HuH-7 (cell line): ENCODE results near the gene KLLN.
"Not testable (repeated sequence)": the region's sequence is repeated elsewhere in the genome, so short reads cannot be mapped to it uniquely, and the experiment has no call there.

Experiments
- DNase-seq: peaks from one replicate; pipeline ENCODE4 v3.0.0; 2011; ENCODE audit warnings: low spot score

The KLLN gene

GRCh38 chr10:87866412-87866974 is 3.2 kb upstream of the KLLN start:
- no peak for DNase-seq

- no peak for DNase-seq
Measured at GRCh38 chr10:87865241-87865881, 2.0 kb upstream of the KLLN start.

- DNase-seq = no peak
Measured at GRCh38 chr10:87864496-87865059, 1.2 kb upstream of the KLLN start.

DNA sequence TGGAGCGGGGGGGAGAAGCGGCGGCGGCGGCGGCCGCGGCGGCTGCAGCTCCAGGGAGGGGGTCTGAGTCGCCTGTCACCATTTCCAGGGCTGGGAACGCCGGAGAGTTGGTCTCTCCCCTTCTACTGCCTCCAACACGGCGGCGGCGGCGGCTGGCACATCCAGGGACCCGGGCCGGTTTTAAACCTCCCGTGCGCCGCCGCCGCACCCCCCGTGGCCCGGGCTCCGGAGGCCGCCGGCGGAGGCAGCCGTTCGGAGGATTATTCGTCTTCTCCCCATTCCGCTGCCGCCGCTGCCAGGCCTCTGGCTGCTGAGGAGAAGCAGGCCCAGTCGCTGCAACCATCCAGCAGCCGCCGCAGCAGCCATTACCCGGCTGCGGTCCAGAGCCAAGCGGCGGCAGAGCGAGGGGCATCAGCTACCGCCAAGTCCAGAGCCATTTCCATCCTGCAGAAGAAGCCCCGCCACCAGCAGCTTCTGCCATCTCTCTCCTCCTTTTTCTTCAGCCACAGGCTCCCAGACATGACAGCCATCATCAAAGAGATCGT is 690 bp upstream of the KLLN start:
- DNase-seq = not testable (repeated sequence)

GRCh38 chr10:87862679-87863052 is 667 bp downstream of the KLLN start:
- DNase-seq = no peak

DNA sequence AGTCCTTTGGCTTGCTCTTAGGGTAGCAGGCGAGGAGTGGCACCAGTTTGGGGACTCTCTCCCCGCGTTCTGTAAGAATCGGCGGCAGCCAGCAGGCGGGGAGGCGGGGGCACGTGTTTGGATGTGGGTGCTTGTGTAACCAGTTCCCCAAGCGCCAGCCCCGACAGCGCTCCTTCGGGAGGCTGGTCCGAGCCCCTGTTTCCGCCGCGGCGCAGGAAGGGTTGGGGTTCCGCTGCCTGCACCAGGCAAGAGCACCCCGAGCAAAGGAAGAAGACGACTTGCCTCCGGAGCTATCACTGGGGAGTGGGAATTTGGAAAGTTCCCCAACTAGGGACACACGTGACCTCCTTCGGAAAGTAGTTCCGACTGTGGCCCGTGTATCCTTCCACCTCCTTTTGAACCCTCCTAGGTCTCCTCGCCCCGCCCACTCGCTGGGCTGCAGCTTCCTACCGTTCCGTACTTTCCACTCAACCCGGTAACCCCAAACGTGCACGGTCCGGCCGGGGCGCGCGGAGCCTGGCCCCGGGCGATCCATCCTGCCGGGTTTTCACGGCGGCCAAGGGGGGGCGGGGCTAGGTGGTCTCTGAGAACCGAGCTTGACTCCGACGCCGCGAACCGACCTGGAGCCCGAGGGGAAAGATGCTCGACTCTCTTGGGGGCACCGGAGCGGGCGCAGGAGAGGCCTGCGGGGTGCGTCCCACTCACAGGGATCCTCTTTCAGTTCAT is 1.2 kb downstream of the KLLN start:
- DNase-seq = peak; percentile 77

GRCh38 chr10:87861566-87861952 is 1.8 kb downstream of the KLLN start:
- peak; percentile 66 for DNase-seq

DNA sequence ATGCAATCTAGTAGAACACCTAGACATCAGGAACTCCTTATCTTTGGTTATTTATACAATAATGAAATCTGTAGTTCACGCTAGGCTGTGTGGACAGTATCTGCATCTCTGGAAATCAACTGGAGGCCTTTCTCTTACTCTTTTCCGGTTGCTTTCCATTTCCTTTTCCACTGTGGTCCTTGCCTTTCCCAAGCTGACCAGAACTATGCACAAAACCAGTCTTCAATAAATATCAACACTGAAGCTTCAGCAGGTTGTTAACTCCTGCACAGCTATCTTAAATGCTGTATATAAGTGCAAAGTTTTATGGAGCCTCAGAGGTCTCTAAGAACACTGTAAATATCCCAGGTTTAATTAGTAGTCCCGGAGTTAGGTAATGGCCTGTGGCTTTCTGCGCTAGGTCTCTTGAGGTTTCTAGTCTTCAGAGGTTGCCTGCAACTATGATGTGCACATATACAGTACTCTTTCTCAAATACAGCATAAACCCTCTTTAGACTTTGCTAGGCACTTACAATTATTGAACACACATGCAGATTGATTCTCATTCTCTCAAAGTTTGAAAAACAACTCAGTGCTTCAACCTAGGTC is 2.4 kb downstream of the KLLN start:
- no peak for DNase-seq

- DNase-seq = peak; percentile 36
Measured at GRCh38 chr10:87860156-87860795, 3.1 kb downstream of the KLLN start.

GRCh38 chr10:87855665-87856064 is 7.7 kb downstream of the KLLN start:
- DNase-seq = not testable (repeated sequence)

GRCh38 chr10:87855247-87855646 is 8.1 kb downstream of the KLLN start:
- DNase-seq = not testable (repeated sequence)

DNA sequence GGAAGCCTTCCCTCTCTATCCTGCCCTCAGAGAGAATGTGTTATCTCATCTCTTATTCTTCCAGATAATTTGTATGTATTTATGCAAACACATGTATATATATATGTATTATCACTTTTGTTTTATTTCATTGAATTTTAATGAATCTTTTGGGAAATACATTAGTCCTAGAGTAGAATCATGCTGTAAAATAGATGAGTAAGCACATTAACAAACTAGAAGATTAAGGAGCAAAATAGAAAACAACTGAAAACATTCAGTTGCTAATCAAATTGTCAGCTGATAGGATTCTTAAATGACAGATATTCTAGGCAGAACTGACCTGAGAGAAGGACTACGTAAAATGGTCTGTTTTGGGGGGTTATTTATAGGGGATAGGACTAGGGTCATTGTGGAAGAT is 11.2 kb downstream of the KLLN start:
- DNase-seq = no peak

- DNase-seq = no peak
Measured at GRCh38 chr10:87850742-87851205, 12.6 kb downstream of the KLLN start.

DNA sequence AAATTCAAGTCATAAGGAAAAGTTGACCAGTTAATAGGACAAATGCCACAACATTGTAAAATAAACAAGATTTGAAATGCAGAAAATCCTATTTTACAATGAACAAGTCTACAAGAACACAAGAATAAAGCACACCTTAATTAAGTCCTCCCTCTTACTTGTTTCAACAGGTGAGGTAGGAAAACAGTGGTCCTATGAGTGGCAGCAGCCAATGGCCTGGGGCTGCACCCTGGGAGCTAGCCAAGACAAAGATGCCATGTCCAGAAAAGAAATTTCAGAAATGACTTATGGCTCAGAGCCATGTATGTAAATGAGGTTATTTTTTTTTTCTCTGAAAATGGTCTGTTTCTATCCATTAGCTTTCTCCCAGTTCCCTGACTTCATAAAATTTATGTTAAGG is 14.3 kb downstream of the KLLN start:
- no peak for DNase-seq

GRCh38 chr10:87847550-87847949 is 15.8 kb downstream of the KLLN start:
- no peak for DNase-seq

GRCh38 chr10:87846711-87847110 is 16.6 kb downstream of the KLLN start:
- not testable (repeated sequence) for DNase-seq

DNA sequence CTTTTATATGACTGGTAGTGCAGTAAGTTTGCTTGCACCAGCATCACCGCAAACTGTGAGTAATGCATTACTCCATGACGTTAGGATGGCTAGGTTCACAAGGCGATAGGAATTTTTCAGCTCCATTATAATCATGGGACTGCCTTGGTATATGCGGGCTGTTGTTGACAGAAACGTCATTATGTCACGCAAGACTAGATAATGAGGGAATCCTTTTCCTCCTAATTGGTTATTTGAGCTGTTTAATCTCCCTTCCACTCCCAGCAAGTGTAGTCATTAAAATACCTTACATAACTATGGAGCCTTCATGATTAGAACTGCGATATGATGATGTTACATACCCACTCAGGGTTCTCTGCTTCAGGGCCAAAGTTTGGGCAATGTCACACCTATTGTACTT is 17.3 kb downstream of the KLLN start:
- DNase-seq = no peak

GRCh38 chr10:87845624-87845998 is 17.7 kb downstream of the KLLN start:
- no peak for DNase-seq

DNA sequence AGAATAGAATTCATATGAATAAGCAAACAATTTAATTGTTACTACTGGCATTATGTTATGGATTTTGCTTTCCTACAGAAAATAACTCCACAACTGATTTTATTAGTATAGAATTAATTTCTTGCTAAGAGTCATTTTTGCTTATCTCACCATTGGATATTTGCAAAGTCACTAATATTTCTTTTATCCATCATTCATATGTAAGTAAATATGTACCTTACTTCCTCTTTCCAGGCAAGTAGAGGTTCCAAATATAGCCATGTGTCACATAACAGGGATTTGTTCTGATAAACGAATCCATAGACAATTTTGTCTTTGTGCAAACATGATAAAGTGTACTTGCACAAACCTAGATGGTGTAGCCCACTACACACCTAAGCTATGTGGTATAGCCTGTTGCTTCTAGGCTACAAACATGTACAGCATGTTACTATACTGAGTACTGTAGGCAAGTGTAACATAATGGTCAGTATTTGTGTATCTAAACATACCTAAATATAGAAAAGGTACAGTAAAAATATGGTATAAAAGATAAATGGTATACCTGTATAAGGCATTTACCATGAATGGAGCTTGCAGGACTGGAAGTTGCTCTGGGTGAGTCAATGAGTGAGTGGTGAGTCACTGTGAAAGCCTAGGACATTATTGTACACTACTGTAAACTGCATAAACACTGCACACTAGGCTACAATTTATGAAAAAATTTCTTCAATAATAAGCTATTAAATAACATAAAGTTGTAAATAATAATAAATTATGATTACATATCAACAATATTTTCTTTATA is 18.3 kb downstream of the KLLN start:
- DNase-seq = no peak

- no peak for DNase-seq
Measured at GRCh38 chr10:87843714-87844113, 19.6 kb downstream of the KLLN start.
